GM18526 (cell line): ENCODE measurements around the gene CIROP.

Experiments used
- POLR2A ChIP-seq: IDR thresholded peaks from 3 replicates; pipeline ENCODE4 v1.6.1; 2011; ENCODE audit not compliant: insufficient read length; ENCODE audit errors: extremely low read depth

CIROP gene

DNA sequence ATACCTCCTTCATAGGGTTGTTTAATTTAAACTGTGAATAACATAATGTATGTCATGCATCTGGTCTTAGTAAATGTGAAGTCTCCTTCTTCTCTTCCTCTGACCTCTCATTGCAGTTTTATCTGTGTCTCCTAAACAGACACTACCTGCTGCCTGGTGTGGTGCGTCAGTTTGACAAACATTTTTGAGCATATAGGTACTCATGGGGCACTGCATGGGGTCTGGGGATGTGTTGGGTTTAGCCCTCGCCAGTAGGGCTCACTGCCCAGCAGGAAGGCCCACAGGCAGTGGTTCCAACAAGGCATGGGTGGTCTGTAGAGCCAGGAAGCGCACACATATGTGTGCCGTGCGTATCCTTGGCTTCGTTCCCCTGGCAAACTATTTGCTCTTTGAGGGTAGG lies 17.3 kb upstream of the CIROP start:
- no peak for TF ChIP-seq POLR2A

- TF ChIP-seq POLR2A, result no peak
Observed at GRCh38 chr14:23121361-23121771, 16.6 kb upstream of the CIROP start.

DNA sequence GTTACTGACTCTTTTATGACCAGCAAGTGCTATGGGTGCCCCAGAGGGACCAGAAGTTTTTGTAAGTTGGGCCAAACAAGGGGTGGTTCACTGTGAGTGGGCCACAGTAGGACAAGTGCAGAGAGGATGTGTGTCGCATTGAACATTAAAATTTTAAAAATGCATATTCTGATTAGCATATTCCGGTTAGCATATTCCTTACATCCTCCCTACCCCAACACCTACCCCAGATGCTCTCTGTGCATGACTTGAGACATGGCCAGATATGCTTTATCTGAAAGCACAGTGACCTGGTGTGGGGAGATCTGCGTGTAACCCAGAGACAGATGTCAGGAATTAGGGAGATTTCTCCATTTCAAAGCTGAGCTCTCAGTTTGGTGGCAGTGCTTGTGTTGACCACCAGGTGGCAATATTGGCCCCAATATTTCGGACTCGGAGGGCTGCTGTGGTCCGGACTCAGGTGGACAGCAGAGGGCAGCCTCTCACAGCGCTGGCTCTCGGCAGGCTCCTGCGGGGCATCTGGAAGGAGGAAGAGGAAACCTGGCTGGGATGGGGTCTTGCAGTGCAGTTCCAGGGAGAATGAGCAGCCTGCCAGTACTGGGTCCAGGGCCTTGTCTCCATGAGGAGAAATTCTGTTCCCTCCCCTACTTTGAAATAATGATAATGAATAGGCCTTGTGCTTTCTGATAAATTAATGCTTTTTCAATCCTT lies 15.9 kb upstream of the CIROP start:
- no peak for TF ChIP-seq POLR2A

GRCh38 chr14:23119363-23120327 lies 14.9 kb upstream of the CIROP start:
- TF ChIP-seq POLR2A, result no peak

DNA sequence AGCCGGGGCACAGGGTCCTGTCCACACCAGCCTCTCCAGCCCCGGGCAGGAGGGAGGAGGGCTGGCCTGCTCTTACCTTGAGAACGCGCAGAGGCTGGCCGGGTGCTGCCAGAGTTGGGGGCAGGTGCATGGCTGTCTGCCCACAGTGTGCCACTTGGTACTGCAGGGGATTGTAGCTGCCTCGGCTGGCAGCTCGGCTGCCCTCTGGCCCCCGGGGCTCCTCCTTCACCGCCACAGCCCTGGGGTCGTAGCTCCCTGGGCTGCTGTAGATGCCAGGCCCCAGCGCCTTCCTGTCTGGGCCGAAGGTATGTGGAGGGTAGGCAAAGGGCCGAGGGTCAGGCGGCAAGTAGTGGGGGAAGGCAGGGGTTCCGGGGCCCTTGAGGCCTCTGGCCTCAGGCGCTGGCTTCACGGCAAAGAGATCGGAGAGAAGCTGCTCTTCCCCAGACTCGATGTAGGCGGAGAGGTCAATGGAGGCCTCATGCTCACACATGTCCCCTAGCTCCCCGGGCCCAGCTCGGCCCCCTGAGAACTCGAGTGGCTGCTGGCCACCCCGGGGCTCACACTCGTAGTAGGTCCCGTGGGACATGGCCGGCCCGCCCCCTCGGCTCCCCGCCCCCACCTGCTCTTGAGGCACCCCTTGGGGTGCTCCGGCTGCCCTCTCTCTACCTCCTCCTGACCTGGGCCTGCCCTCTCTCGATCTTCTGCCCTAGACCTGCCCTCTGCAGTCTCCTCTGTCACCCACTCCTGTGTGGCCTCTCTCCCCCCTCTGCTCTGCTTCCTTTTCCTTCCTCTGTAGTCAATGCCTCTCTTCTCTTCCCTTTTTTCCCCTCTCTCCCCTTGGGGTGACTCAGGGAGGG lies 13.9 kb upstream of the CIROP start, which contains the start of gene CEBPE:
Gene CEBPE, minus strand, starts transcription at position 750 of the 857 bp plus-strand sequence. Its CDS starts 164 bp downstream, at position 586.
- TF ChIP-seq POLR2A, result no peak

- TF ChIP-seq POLR2A, result no peak
Observed at GRCh38 chr14:23117371-23118020, 12.7 kb upstream of the CIROP start.

GRCh38 chr14:23115918-23116317 lies 11.1 kb upstream of the CIROP start:
- TF ChIP-seq POLR2A, result no peak

GRCh38 chr14:23115039-23115731 lies 10.4 kb upstream of the CIROP start:
- no peak for TF ChIP-seq POLR2A

DNA sequence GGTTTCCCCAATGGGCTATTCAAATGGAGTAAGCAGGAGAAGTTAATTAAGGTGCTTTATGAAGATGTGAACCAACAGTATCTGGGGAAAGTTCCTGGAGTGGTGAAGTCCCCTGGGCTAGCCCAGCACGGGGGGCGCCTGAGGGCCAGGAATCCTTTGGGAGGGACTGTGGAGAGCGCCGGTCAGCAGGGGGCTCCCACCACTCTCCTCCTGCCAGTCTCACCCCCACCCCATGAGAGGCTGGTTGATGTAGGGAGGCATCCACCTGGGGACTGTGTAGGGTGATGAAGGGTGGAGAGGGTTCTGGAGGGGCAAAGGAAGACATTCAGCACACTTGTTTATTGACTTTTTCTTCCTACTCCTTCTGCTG lies 9.9 kb upstream of the CIROP start:
- TF ChIP-seq POLR2A, result no peak

DNA sequence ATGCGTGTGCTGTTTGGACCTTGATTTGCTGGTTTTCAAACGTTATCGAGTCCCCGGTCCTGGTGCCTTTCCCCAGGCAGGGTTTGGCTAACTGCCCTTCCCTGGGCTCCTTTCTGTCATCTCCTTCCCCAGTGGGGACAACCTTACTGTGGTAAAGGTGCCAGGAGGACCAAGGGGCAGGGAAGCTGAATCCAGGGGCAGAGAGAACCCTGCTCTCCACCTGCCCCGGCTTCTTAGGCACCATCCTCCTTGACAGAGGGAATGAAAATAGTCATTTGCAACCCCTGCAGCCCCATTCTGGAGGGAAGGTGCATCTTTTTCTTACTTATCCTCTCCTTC lies 9.3 kb upstream of the CIROP start:
- TF ChIP-seq POLR2A, result no peak

- no peak for TF ChIP-seq POLR2A
Observed at GRCh38 chr14:23113431-23114119, 8.8 kb upstream of the CIROP start.

DNA sequence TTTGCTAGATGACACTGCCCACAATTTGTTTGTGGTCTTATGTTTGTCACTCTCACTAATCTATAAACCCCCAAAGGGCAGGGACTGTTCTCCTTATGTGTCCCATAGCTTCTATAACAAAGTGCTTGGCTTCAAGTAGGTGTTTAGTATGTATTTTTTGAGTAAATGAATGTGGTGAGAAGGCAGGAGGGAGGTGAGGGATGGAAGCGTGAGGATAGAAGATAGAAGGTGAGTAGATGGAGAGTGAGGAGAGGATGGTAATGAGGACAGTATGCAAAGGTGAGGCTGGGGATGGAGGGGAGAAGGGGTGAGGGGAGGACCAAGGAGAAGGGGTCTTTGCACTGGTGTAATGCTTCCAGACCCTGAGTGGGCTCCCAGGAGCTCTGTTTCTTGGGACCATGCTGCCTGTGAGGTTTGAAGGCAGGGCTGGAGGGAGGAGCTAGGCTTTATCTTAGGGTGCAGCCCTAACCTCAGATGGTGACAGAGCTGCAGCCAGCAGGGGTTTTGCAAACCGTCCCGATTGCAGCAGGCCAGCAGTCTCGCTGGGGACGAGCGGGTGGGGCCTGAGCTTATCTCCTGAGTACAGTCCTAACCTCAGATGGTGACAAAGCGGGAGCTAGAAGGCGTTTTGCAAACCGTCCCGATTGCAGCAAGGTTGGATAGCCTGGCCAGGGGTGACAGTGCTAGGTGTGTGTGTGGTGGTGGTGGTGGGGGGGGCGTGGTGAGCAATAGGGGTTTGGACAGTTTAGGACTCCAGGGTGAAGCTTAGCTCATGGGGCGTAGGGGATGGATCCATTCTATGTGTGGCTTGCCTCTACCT lies 7.8 kb upstream of the CIROP start:
- TF ChIP-seq POLR2A, result no peak
